ENCODE measurements around the gene NFIA.
"Not testable (repeated sequence)": the region's sequence is repeated elsewhere in the genome, so short reads cannot be mapped to it uniquely, and the experiment has no call there.

NFIA gene

GRCh38 chr1:61061601-61062000 is 20.8 kb upstream of the NFIA start:
- DNase-seq, result not testable (repeated sequence)

GRCh38 chr1:61064673-61065072 is 17.7 kb upstream of the NFIA start:
- no peak for DNase-seq

GRCh38 chr1:61067446-61068019 is 14.8 kb upstream of the NFIA start:
- DNase-seq, result no peak

- no peak for DNase-seq
Observed at GRCh38 chr1:61070054-61070453, 12.3 kb upstream of the NFIA start.

- no peak for DNase-seq
Observed at GRCh38 chr1:61071205-61072130, 10.9 kb upstream of the NFIA start.

GRCh38 chr1:61073871-61074270 is 8.5 kb upstream of the NFIA start:
- no peak for DNase-seq

- not testable (repeated sequence) for DNase-seq
Observed at GRCh38 chr1:61075833-61076232, 6.5 kb upstream of the NFIA start.

- DNase-seq, result peak; percentile 96 to 97
Observed at GRCh38 chr1:61076728-61077675, 5.4 kb upstream of the NFIA start.

- DNase-seq, result peak; percentile 99
Observed at GRCh38 chr1:61077676-61078541, 4.5 kb upstream of the NFIA start.

GRCh38 chr1:61078618-61079295 is 3.6 kb upstream of the NFIA start:
- no peak for DNase-seq

GRCh38 chr1:61079296-61079897 is 3.0 kb upstream of the NFIA start:
- peak; percentile 22 to 44 for DNase-seq

GRCh38 chr1:61079898-61080336 is 2.4 kb upstream of the NFIA start:
- peak; percentile 60 to 70 for DNase-seq

GRCh38 chr1:61080413-61081143 is 1.8 kb upstream of the NFIA start:
- no peak for DNase-seq

GRCh38 chr1:61081144-61081685 is 1.1 kb upstream of the NFIA start:
- no peak for DNase-seq

- peak; percentile 57 to 63 for DNase-seq
Observed at GRCh38 chr1:61081686-61082310, 563 bp upstream of the NFIA start.

GRCh38 chr1:61083013-61083806 is 849 bp downstream of the NFIA start:
- no peak for DNase-seq

- DNase-seq, result no peak
Observed at GRCh38 chr1:61083807-61084440, 1.6 kb downstream of the NFIA start.

- DNase-seq, result no peak
Observed at GRCh38 chr1:61084491-61085031, 2.2 kb downstream of the NFIA start.

All from SHP77 (cell line).